SU-DHL-6 (cell line): ENCODE results near the gene DDIT3.

Experiments
- H2AFZ ChIP-seq: fragments of 200-600 bp; sonication (generic); 2 replicates; pipeline ENCODE4 v1.6.1; 2014; ENCODE audit warnings: low read depth, mild to moderate bottlenecking, moderate library complexity, mixed read lengths, antibody characterized with exemption, low read length; ENCODE audit not compliant: severe bottlenecking
- H3F3A ChIP-seq: fragments of 200-600 bp; shearing (Covaris generic); 2 replicates; pipeline ENCODE4 v1.6.0; 2016; ENCODE audit warnings: antibody characterized with exemption, mild to moderate bottlenecking; ENCODE audit not compliant: insufficient read depth
- H3K27ac ChIP-seq: fragments of 200-600 bp; sonication (generic); 2 replicates; pipeline ENCODE4 v1.5.1; 2016; ENCODE audit warnings: low read depth, mild to moderate bottlenecking, low read length, moderate library complexity, mixed read lengths
- H3K27me3 ChIP-seq: fragments of 200-600 bp; sonication (generic), shearing (Covaris generic); 2 replicates; pipeline ENCODE4 v1.6.0; 2014; ENCODE audit warnings: mild to moderate bottlenecking, low read length
- H3K36me3 ChIP-seq: fragments of 200-600 bp; sonication (generic); 2 replicates; pipeline ENCODE4 v1.6.1; 2014; ENCODE audit warnings: mild to moderate bottlenecking, low read length, mixed read lengths
- H3K4me2 ChIP-seq: fragments of 300-600, 200-600 bp; shearing (Covaris generic), sonication (generic); 2 replicates; pipeline ENCODE4 v1.6.0; 2014; ENCODE audit warnings: low read length, low read depth, mild to moderate bottlenecking; ENCODE audit not compliant: poor library complexity, severe bottlenecking
- H3K4me3 ChIP-seq: fragments of 200-600 bp; sonication (generic); 2 replicates; pipeline ENCODE4 v1.5.1; 2014; ENCODE audit warnings: antibody characterized with exemption, low read length, mild to moderate bottlenecking, mixed read lengths; ENCODE audit not compliant: insufficient read depth, poor library complexity, severe bottlenecking
- H3K79me2 ChIP-seq: fragments of 200-600 bp; sonication (generic); 2 replicates; pipeline ENCODE4 v1.6.1; 2014; ENCODE audit warnings: mild to moderate bottlenecking, low read length, moderate library complexity; ENCODE audit not compliant: insufficient read depth
- H3K9ac ChIP-seq: fragments of 200-600 bp; sonication (generic); 2 replicates; pipeline ENCODE4 v1.7.0; 2014; ENCODE audit warnings: mild to moderate bottlenecking, low read length
- H3K9me2 ChIP-seq: fragments of 200-600 bp; sonication (generic); replicated peaks from 2 replicates; pipeline ENCODE4 v1.6.1; 2014; ENCODE audit warnings: low read length; ENCODE audit not compliant: insufficient read depth
- H3K9me3 ChIP-seq: fragments of 200-600 bp; sonication (generic); 2 replicates; pipeline ENCODE4 v1.6.1; 2014; ENCODE audit warnings: low read length, mixed read lengths; ENCODE audit not compliant: insufficient read depth
- H4K20me1 ChIP-seq: fragments of 200-600 bp; sonication (generic); 2 replicates; pipeline ENCODE4 v1.6.1; 2014; ENCODE audit warnings: low read depth, mild to moderate bottlenecking, antibody characterized with exemption, low read length, moderate library complexity, mixed read lengths
- CTCF ChIP-seq: fragments of 200-600 bp; sonication (generic); IDR thresholded peaks from one replicate; pipeline ENCODE4 v1.5.1; 2017; ENCODE audit warnings: antibody characterized with exemption, mild to moderate bottlenecking, low read length, moderate library complexity; ENCODE audit not compliant: insufficient read depth, poor library complexity, severe bottlenecking
- EZH2phosphoT487 ChIP-seq: fragments of 200-600 bp; sonication (generic), shearing (Covaris generic); conservative IDR thresholded peaks from 2 replicates; pipeline ENCODE4 v1.6.1; 2018; ENCODE audit warnings: mild to moderate bottlenecking, antibody characterized with exemption, low read length, moderate library complexity, mixed read lengths

Gene DDIT3

GRCh38 chr12:57547288-57548012, 27.1 kb upstream of the DDIT3 start:
- Histone ChIP-seq H2AFZ (peak overlapping the region; percentile 85), H4K20me1 (no peaks in the 10 kb centered on the region), H3K4me2 (peak overlapping the region; percentile 83), H3K36me3 (no peaks in the 10 kb centered on the region), H3K79me2 (peaks cover 24% of the 10 kb centered on the region; the same call in 1 of the 2 replicates), H3F3A (no peaks in the 10 kb centered on the region), H3K9me3 (no peaks in the 10 kb centered on the region), H3K9me2 (no peaks in the 10 kb centered on the region), H3K4me3 (peak overlapping the region; percentile 50), H3K9ac (peak overlapping the region; percentile 95), H3K27ac (no peak overlapping the region), H3K27me3 (no peaks in the 10 kb centered on the region)
- TF ChIP-seq CTCF (no peak), EZH2phosphoT487 (no peak)

GRCh38 chr12:57546438-57547287, 26.3 kb upstream of the DDIT3 start, which contains the start of gene DCTN2:
Gene DCTN2, minus strand, starts transcription at chr12:57547192. Its CDS starts 129 bp downstream, at chr12:57547063.
- H2AFZ ChIP-seq = peak within 1 kb of the TSS; percentile 85
- peak within 1 kb of the TSS; percentile 87 for H3K4me3 ChIP-seq
- peaks cover 24% of the 10 kb centered on the region; the same call in 1 of the 2 replicates for H3K79me2 ChIP-seq
- peak within 1 kb of the TSS; percentile 83 for H3K4me2 ChIP-seq
- no peaks in the 10 kb centered on the region for H3K9me2 ChIP-seq
- no peaks in the 10 kb centered on the region for H3K27me3 ChIP-seq
- no peak within 1 kb of the TSS; the same call in 1 of the 2 replicates for H3K27ac ChIP-seq
- no peak for TF ChIP-seq CTCF
- TF ChIP-seq EZH2phosphoT487 = no peak
- H3K36me3 ChIP-seq = no peaks in the 10 kb centered on the region
- no peaks in the 10 kb centered on the region for H4K20me1 ChIP-seq
- peak within 1 kb of the TSS; percentile 95 for H3K9ac ChIP-seq
- no peaks in the 10 kb centered on the region for H3K9me3 ChIP-seq
- no peaks in the 10 kb centered on the region for H3F3A ChIP-seq

- peak overlapping the region; percentile 95 for H3K9ac ChIP-seq
- no peaks in the 10 kb centered on the region for H4K20me1 ChIP-seq
- no peak for TF ChIP-seq EZH2phosphoT487
- TF ChIP-seq CTCF = no peak
- H3F3A ChIP-seq = no peaks in the 10 kb centered on the region
- peak overlapping the region; percentile 62 for H3K4me2 ChIP-seq
- no peak overlapping the region for H3K27ac ChIP-seq
- no peaks in the 10 kb centered on the region for H3K36me3 ChIP-seq
- H3K27me3 ChIP-seq = no peaks in the 10 kb centered on the region
- H3K4me3 ChIP-seq = peak overlapping the region; percentile 87
- no peak overlapping the region for H2AFZ ChIP-seq
- H3K9me2 ChIP-seq = no peaks in the 10 kb centered on the region
- no peaks in the 10 kb centered on the region for H3K9me3 ChIP-seq
- peaks cover 24% of the 10 kb centered on the region; the same call in 1 of the 2 replicates for H3K79me2 ChIP-seq
These were observed 25.6 kb upstream of the DDIT3 start for GRCh38 chr12:57545809-57546437.
